ENCODE data around the gene RABGEF1. TPM values are rescaled to one million over a fixed set of nuclear protein-coding genes. Genes with fewer than 3 reads are reported as not detected.

Gene RABGEF1
- total and polyA plus RNA-seq, 12 donors = 23.6 to 50.2 (median 34.1) TPM

Small RNA genes lying within 50 kb of the gene (small RNA-seq; reads per million reads assigned to genes)
- gene AC027644.2 = 0 reads per million in 2 donors

Other genes with a start within 250 kb of the RABGEF1 start
- 10 to 100 TPM; 10.2 to 25.0 (median 15.8) TPM for gene KCTD7, start 111.9 kb upstream of the RABGEF1 start, total RNA-seq
- 10 to 100 TPM in 1 of 3 donors, 1 to 10 TPM in 2; 4.9 to 17.9 (median 6.0) TPM for gene KCTD7, start 111.9 kb upstream of the RABGEF1 start, polyA plus RNA-seq
- gene TMEM248, start 180.5 kb downstream of the RABGEF1 start, total RNA-seq = 100 to 1,000 TPM in 8 of 9 donors, 10 to 100 TPM in 1; 75.6 to 161 (median 131) TPM
- 10 to 100 TPM; 16.6 to 82.5 (median 23.9) TPM for gene TMEM248, start 180.5 kb downstream of the RABGEF1 start, polyA plus RNA-seq